Measurements from ENCODE around the gene PPP1R9B.

GRCh38 chr17:50113624-50114320 lies 36.7 kb downstream of the PPP1R9B start:
- TF ChIP-seq, protein P1, sequence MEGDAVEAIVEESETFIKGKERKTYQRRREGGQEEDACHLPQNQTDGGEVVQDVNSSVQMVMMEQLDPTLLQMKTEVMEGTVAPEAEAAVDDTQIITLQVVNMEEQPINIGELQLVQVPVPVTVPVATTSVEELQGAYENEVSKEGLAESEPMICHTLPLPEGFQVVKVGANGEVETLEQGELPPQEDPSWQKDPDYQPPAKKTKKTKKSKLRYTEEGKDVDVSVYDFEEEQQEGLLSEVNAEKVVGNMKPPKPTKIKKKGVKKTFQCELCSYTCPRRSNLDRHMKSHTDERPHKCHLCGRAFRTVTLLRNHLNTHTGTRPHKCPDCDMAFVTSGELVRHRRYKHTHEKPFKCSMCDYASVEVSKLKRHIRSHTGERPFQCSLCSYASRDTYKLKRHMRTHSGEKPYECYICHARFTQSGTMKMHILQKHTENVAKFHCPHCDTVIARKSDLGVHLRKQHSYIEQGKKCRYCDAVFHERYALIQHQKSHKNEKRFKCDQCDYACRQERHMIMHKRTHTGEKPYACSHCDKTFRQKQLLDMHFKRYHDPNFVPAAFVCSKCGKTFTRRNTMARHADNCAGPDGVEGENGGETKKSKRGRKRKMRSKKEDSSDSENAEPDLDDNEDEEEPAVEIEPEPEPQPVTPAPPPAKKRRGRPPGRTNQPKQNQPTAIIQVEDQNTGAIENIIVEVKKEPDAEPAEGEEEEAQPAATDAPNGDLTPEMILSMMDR (optimal IDR thresholded peaks at IDR 0.05 in 1 of 3, IDR thresholded peaks at IDR 0.05 in 1 of 3, conservative IDR thresholded peaks at IDR 0.05 in 1 of 3; ENCODE audit: extremely low read depth in 1 of 3, insufficient read depth in 2 of 3, low read length in 3 of 3): no peak
- no peak for TF ChIP-seq EZH2 (IDR thresholded peaks at IDR 0.05; ENCODE audit: low read length)
